Testis (tissue), 3 donors: ENCODE data around the gene SERPINB10. TPM values are rescaled to one million over a fixed set of nuclear protein-coding genes. Genes with fewer than 3 reads are reported as not detected.
A peak's percentile ranks its signal among the peaks of the same experiment; 100 is the strongest.

Experiments
- DNase-seq: peaks from one replicate; pipeline ENCODE4 v3.0.0-alpha.2; 2019
- H3K27ac ChIP-seq, 2 donors: fragments of 200-600 bp; sonication (generic); one replicate each; pipeline ENCODE4 v1.5.1; 2019
- H3K27me3 ChIP-seq: fragments of 200-600 bp; sonication (generic); one replicate; pipeline ENCODE4 v1.5.1; 2019
- H3K36me3 ChIP-seq: fragments of 200-600 bp; sonication (generic); one replicate; pipeline ENCODE4 v1.5.1; 2017; ENCODE audit warnings: low read depth; ENCODE audit errors: missing control alignments
- H3K4me1 ChIP-seq: fragments of 200-600 bp; sonication (generic); one replicate; pipeline ENCODE4 v1.5.1; 2019
- H3K4me3 ChIP-seq, 2 donors: fragments of 200-600 bp; sonication (generic); one replicate each; pipeline ENCODE4 v1.5.1; 2017 to 2019
- H3K9me3 ChIP-seq: fragments of 200-600 bp; sonication (generic); one replicate; pipeline ENCODE4 v1.5.1; 2017
- POLR2A ChIP-seq: fragments of 450-650 bp; IDR thresholded peaks from one replicate; pipeline ENCODE4 v1.6.1; 2017; ENCODE audit warnings: antibody characterized with exemption, mild to moderate bottlenecking, moderate library complexity
- WGBS, 2 donors: methylation state at CpG; one replicate each; pipeline ENCODE4 v1.1.5; 2018; 5-methylcytosine and 5-hydroxymethylcytosine counted together
- intact Hi-C: fragments of 100-400 bp; cut with DNase I; formaldehyde crosslinking; loops from one replicate; pipeline ENCODE4 v1.15.1; 2023; ENCODE audit warnings: low total_unique reads
- polyA plus RNA-seq: library from polyadenylated mRNA; stranded (reverse); fragments of 350-450 nt; fragmentation: Illumina TruSeq; extraction: RNeasy Lipid Tissue Mini Kit (QIAGEN cat#74804); gene quantifications from one replicate; pipeline ENCODE4 v1.2.3, GENCODE V29; 2014; ENCODE audit warnings: low read depth, low replicate concordance; ENCODE audit not compliant: insufficient read depth
- total RNA-seq, 2 donors: library from RNA; depleted of rRNA; stranded (reverse); fragments of >200 nt; gene quantifications; one replicate each; pipeline ENCODE4 v1.2.3, GENCODE V29; 2016
- TF ChIP-seq, protein P1 (sequence below), 3 experiments: fragments of 450-650 bp in 2 of 3; fragments of 200-600 bp in 1 of 3; sonication (generic) in 1 of 3; IDR thresholded peaks; one replicate each; pipeline ENCODE4 v1.5.1; 2016 to 2019; ENCODE audit warnings: antibody characterized with exemption in 3 of 3, mild to moderate bottlenecking in 2 of 3, moderate library complexity in 1 of 3

SERPINB10 gene
- total and polyA plus RNA-seq, 3 donors from 2014 or later: not detected

DNA sequence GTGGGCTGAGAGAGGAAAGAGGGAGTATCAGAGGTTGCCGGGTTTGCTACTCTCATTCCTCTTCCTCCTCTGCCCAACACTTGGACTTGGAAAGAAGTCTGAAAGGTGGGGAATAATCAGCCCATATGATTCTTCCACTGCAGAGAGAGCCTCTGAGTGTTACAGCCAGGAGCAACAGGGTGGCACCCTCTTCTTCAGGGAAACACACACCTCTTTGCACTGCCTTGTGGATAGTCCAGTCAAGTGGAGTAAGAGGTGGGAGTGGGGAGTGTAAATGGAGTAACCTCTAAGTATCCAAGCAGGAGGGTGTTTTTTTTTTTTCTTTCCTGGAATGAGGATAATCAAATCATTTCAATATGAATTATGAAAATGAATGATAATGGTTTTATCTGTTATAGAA lies 53.1 kb downstream of the SERPINB10 start:
- intact Hi-C loops: loop anchor here (1.0 kb wide), 1 partner anchor 19 kb away; no protein-coding TSS in a partner anchor
- TF ChIP-seq, protein P1, sequence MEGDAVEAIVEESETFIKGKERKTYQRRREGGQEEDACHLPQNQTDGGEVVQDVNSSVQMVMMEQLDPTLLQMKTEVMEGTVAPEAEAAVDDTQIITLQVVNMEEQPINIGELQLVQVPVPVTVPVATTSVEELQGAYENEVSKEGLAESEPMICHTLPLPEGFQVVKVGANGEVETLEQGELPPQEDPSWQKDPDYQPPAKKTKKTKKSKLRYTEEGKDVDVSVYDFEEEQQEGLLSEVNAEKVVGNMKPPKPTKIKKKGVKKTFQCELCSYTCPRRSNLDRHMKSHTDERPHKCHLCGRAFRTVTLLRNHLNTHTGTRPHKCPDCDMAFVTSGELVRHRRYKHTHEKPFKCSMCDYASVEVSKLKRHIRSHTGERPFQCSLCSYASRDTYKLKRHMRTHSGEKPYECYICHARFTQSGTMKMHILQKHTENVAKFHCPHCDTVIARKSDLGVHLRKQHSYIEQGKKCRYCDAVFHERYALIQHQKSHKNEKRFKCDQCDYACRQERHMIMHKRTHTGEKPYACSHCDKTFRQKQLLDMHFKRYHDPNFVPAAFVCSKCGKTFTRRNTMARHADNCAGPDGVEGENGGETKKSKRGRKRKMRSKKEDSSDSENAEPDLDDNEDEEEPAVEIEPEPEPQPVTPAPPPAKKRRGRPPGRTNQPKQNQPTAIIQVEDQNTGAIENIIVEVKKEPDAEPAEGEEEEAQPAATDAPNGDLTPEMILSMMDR (IDR thresholded peaks at IDR 0.05): no peak
- no peak for TF ChIP-seq POLR2A
- no peaks in the 10 kb centered on the region for H3K27me3 ChIP-seq
- no peak overlapping the region for H3K4me3 ChIP-seq
- 0 to 50% methylated on average over 1 of the region's 1 CpG for WGBS, 2 donors
- no peaks in the 10 kb centered on the region for H3K4me1 ChIP-seq
- H3K9me3 ChIP-seq: no peaks in the 10 kb centered on the region
- H3K27ac ChIP-seq: no peak overlapping the region
- H3K36me3 ChIP-seq: no peaks in the 10 kb centered on the region
- no peak for DNase-seq

- TF ChIP-seq, protein P1 (IDR thresholded peaks at IDR 0.05): no peak
- TF ChIP-seq POLR2A: no peak
- intact Hi-C loops: loop anchor here (1.0 kb wide), 1 partner anchor 19 kb away; no protein-coding TSS in a partner anchor
- Histone ChIP-seq H3K4me3 (no peak overlapping the region), H3K9me3 (no peaks in the 10 kb centered on the region), H3K27me3 (no peaks in the 10 kb centered on the region), H3K27ac (no peak overlapping the region), H3K36me3 (no peaks in the 10 kb centered on the region), H3K4me1 (no peaks in the 10 kb centered on the region)
- DNase-seq: no peak
- WGBS, 2 donors: 75 to 76% methylated on average over 5 of the region's 5 CpGs
Observed at GRCh38 chr18:63961435-63961980, 53.8 kb downstream of the SERPINB10 start.

- 65 to 82% methylated on average over 1 of the region's 1 CpG for WGBS, 2 donors
- Histone ChIP-seq H3K4me1 (no peaks in the 10 kb centered on the region), H3K9me3 (no peaks in the 10 kb centered on the region), H3K27ac (no peak overlapping the region), H3K36me3 (no peaks in the 10 kb centered on the region), H3K4me3 (no peak overlapping the region), H3K27me3 (no peaks in the 10 kb centered on the region)
- DNase-seq: no peak
- intact Hi-C loops: no loop called here
- no peak for TF ChIP-seq POLR2A
- TF ChIP-seq, protein P1 (IDR thresholded peaks at IDR 0.05): no peak
Observed at GRCh38 chr18:63962137-63962536, 54.4 kb downstream of the SERPINB10 start.

- H3K4me3 ChIP-seq: no peak overlapping the region
- peak; percentile 54 for DNase-seq
- no peaks in the 10 kb centered on the region for H3K36me3 ChIP-seq
- no peaks in the 10 kb centered on the region for H3K9me3 ChIP-seq
- no peaks in the 10 kb centered on the region for H3K27me3 ChIP-seq
- TF ChIP-seq, protein P1 (IDR thresholded peaks at IDR 0.05): peak in 1 of 3 experiments; percentile 56
- TF ChIP-seq POLR2A: no peak
- 71% methylated on average over 1 of the region's 1 CpG; no CpG with 5 or more reads in 1 of the 2 donors for WGBS, 2 donors
- intact Hi-C loops: no loop called here
- H3K27ac ChIP-seq: no peak overlapping the region
- H3K4me1 ChIP-seq: no peaks in the 10 kb centered on the region
Observed at GRCh38 chr18:63963615-63964256, 56.0 kb downstream of the SERPINB10 start.

DNA sequence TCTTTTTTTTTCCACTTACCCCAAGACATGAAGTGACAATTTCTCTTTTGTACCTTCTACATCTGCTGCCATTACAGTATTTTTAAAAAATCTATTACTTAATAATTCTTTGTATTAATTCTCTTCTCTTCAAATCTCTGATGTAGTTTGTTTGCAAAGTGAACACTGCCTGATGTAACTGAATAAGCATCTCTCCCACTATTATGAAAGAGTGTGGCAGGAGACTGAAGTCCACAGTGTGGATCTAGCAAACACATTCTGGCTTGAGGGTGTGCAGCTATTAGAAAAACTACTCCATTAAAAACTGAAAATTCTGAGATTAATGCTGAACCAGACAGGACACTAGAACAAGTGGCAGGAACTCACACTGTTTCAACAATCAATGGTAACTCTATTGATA lies 57.1 kb downstream of the SERPINB10 start:
- DNase-seq: no peak
- Histone ChIP-seq H3K4me1 (no peaks in the 10 kb centered on the region), H3K36me3 (no peaks in the 10 kb centered on the region), H3K27me3 (no peaks in the 10 kb centered on the region), H3K4me3 (no peak overlapping the region), H3K27ac (no peak overlapping the region), H3K9me3 (no peaks in the 10 kb centered on the region)
- intact Hi-C loops: no loop called here
- TF ChIP-seq, protein P1 (IDR thresholded peaks at IDR 0.05): no peak
- no peak for TF ChIP-seq POLR2A
